GM18517 (cell line): ENCODE data around the gene RMRP.

Experiments used
- ATAC-seq: cut with Tn5 transposase; IDR thresholded peaks from one replicate; pipeline ENCODE4 v1.9.1; 2021; ENCODE audit warnings: mild to moderate bottlenecking, moderate library complexity; ENCODE audit not compliant: unreplicated experiment

RMRP gene

DNA sequence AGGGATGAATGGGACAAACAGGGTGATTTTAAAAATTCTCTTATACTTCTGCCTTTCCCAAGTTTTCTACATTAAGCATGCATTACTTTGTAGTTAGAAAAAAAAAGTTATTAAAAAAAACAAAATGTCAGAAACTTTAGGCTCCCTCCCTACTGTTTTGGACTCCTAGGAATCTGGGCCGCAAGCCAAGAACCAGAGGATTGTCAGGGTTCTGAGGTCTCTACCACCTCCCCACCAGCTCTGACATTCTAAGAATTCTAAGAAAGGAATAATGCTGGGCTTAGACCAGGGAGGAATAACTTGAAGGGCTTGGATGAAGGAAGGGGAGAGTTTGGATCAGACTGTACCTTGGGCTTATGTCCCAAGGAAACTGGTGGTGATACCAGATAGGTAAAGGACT is 8.2 kb upstream of the RMRP start:
- no peak for ATAC-seq

DNA sequence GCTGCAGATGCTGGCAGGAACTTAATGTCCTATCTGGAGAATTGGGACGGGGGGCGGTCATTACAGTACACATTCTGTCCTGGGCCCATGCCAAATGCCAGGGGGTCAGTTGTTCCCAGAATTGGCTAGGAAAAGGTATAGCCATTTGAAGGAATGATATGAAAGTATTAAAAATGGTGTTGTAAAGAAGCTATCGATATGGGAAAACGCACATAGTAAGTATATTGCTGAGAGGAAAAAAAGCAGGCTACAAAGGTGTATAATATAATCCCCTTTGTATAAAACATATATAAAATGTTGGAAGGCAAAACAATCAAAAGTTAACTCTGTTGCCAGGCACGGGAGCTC is 7.6 kb upstream of the RMRP start:
- no peak for ATAC-seq

- ATAC-seq = peak; percentile 61
Measured at GRCh38 chr9:35664531-35665470, 7.0 kb upstream of the RMRP start, which contains the start of gene ARHGEF39. ARHGEF39 (minus strand) TSS chr9:35665195; CDS start chr9:35665169, 26 bp downstream.

- no peak for ATAC-seq
Measured at GRCh38 chr9:35662437-35662836, 4.6 kb upstream of the RMRP start.

GRCh38 chr9:35661756-35662350 is 4.0 kb upstream of the RMRP start:
- ATAC-seq = no peak

DNA sequence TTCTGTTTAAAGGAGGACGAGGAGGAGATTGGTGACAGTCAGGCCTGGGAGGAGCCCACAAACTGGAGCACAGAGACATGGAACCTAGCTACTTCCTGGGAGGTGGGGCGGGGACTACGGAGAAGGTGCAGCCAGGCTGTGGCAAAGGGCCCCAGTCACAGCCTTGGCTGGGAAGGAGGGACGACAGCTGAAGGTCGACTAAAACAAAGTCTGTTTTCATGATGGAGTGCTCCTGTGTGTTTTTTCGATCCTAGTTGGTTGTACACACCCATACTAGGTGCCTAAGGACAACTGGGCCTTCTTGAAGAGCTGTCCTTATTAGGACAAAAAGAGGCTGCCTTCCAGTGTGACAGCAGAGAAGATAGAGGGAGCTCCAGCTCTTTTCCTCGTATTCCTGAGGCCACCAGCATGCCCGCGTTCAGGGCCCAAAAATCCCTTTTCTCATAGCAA is 3.2 kb upstream of the RMRP start:
- ATAC-seq = no peak

DNA sequence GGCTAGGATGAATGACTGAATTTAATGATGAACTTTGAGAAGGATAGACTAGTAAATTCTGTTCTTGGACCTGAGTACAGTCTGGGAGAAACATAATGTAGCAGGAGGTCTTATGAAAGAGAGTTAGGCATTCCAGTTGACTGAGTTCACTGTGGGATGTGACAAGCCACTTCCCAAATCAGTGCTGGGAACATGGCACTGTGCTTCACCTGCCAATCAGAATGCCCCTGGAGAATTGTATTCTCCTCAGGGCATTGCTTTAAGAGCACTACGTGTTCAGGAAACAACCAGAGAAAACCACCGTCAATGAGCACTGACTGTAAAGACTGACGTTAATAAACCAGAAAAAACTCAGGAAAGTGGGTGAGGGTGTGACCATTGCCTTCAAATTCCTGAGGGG is 1.5 kb upstream of the RMRP start:
- ATAC-seq = no peak

- no peak for ATAC-seq
Measured at GRCh38 chr9:35658968-35659220, 1.1 kb upstream of the RMRP start.

- ATAC-seq = peak; percentile 59
Measured at GRCh38 chr9:35658137-35658967, 533 bp upstream of the RMRP start, which contains the start of gene CCDC107. CCDC107 (plus strand) TSS chr9:35658292; CDS start chr9:35658380, 88 bp downstream.

GRCh38 chr9:35656831-35657545 is 831 bp downstream of the RMRP start:
- no peak for ATAC-seq

DNA sequence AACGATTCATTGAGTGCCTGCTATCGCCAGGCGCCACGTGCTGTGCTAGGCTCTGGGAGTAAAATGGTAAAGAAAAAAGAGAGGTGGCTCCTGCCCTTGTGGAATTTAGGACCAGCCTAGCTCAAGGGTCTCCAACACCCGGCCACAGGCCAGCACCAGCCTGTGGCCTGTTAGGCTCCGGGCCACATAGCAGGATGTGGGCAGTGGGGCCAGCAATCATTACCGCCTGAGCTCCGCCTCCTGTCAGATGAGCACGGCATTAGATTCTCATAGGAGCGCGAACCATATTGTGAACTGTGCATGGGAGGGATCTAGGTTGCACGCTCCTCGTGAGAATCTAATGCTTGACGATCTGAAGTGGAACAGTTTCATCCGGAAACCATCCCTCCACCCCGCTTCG is 1.5 kb downstream of the RMRP start:
- ATAC-seq = no peak

DNA sequence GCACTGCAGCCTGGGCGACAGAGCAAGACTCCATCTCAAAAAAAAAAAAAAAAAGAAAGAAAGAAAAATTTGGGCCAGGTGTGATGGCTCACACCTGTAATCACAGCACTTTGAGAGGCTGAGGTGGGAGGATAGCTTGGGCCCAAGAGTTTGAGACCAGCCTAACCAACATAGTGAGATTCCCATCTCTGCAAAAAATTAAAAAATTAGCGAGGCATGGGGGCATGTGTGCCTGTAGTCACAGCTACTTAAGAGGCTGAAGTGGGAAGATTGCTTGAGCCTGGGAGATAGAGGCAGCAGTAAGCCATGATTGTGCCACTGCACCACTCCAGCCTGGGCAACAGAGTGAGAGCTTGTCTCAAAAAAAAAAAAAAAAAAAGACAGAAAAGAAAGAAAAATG is 4.2 kb downstream of the RMRP start:
- ATAC-seq = no peak

DNA sequence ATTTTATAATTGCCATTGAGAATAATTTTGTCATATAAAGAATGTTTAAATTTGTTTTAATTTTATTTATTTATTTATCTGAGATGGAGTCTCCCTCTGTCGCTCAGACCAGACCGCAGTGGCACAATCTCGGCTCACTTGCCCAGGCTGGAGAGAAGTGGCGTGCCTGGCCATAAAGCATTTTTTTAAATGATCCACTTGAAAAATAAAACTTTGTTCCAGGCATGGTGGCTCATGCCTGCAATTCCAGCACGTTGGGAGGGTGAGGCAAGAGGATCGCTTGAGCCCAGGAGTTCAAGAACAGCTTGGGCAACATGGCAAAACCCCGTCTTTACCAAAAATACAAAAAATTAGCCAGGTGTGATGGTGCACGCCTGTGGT is 5.0 kb downstream of the RMRP start:
- no peak for ATAC-seq

DNA sequence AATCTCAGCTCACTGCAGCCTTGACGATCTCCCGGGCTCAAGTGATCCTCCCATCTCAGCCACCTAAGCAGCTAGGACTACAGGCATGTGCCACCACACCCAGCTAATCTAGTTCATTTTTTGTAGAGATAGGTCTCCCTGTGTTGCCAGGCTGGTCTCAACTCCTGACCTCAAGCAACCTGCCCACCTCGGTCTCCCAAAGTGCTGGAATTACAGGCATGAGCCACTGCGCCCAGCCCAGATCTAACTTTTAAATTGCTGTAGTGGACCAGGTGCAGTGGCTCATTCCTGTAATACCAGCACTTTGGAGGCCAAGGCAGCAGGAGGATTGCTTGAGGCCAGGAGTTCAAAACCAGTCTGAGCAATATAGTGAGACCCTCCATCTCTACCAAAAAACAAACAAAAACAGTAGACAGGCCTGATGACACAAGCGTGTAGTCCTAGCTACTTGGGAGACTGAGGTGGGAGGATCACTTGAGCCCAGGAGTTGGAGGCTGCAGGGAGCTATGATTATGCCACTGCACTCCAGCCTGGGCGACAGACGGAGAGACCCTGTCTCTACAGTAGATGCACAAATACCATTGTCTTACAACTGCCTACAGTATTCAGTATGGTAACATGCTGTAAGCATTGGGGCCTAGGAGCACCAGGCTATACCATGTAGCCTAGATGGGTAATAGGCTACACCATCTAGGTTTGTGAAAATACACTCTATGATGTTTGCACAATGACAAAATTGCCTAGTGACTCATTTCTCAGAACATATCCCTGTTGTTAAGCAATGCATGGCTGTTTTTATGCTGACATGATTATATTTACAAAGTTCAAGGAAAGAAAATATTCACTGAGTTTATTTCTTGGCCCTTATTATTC is 5.6 kb downstream of the RMRP start:
- no peak for ATAC-seq

GRCh38 chr9:35650341-35651158 is 7.3 kb downstream of the RMRP start, which contains the start of gene SIT1:
SIT1 (minus strand) TSS chr9:35650931; CDS start chr9:35650853, 78 bp downstream.
- no peak for ATAC-seq

DNA sequence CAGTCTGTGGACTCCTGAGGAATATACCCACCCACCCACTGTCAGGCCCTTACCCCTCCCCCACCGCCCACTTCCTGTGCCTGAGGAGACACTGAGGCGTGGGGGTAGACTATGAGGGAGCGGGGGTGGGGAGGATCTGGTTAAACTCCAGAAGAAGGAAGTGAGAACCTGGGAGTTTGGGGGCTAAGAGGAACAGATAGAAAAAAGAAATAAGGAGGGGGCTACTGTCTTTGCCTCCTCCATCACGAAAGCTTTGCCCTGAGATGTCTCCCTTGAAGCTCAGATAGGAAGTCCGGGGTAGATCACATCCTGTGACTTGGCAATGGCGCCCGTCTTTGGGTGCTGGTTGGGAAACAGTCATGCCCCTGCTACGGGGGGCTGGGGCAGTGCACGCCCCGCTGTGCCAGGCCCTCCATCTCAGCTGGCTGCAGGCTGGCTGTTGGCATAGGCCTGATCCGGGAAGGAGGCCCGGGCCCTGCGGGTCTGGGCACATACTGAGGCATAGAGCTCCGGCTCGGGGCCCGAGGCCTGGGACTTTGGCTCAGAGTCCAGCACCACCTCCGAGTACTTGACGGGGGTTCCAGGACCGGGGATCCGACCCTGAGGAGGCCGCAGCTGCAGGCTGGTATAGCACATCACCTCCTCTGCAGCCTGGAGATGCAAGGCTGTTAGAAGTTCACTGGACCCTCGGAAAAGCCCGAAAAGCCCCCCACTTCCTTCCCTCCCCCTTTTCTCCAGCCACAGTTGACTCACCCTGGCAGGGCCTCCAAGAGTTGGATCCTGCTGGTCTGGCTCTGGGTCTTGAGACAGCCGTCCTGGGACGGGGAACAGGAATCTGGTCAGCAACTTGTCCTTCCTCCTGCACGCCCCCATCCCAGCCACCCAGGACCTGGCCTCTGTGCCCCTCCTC is 8.1 kb downstream of the RMRP start:
- no peak for ATAC-seq

DNA sequence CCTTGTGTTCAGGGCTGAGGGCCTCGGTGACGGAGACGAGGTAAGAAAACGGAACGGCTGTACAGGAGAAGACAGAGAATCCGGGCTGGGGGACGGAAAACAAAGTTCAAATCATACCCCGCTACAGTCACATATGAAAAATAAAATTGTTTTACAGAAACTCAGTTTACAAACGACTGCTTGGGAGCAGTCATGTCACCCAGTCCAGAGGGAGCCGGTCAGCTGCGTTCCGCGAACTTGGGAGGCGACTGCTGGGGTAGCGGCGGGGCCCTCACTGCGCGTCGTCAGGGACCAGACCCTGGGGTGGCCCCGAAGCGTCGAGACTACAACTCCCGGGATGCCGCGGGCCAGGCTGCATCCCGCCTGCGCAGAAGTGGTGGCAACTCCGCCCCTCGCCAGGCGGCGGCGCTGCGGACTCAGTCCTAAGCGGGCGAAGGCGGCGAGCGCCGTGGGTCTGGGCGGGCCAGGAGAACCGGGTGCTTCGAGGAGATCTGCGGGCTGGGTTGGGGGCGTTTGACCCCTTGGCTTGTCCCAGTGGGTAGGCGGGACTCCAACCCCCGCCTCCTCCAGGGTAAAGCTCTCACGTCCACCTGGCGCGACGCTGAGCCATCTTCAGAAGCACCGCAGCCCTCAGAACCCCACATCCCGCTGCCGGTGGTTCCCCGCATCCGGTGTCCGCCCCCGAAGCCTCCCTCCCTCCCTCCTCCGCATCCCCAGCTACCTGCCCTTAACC is 11.1 kb downstream of the RMRP start:
- peak; percentile 85 for ATAC-seq
